Measurements from ENCODE around the gene KIAA0319L. TPM values are rescaled to one million over a fixed set of nuclear protein-coding genes. Genes with fewer than 3 reads are reported as not detected.

KIAA0319L gene
- total RNA-seq, 1 experiment from 2014 or later = 46.4 TPM

DNA sequence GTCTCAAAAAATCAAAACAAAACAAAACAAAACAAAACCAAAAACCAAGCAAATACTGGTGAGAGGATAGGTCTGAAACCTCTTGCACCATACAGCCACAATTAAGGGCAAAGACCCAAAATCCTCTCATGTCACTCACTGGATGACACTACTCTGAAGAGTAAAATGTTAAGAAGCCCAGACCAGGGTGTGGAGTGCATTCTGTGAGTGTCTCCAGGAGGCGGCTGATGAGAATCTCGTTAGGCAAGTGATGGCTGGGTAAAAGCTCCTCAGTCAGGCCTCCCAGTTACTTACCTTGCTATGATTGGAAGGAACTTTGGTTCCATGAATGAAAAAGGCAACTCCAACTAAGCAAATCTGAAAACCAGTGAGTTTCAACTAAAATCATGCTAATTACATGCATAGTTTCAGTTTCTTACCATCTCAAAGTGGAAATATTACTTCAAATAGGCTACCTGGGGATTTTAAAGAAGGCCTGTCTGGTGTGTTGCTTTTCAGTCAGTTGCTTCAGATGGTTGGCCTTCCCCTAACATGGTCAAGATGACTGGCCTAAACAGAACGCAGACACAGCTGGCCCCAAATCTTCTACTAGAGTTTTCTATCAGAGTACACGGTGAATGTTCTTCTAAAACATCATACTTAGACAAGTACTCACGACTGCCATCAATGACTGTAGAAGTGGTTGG, 95.1 kb downstream of the KIAA0319L start:
- Histone ChIP-seq H3K79me1 (ENCODE audit: insufficient read depth, low read depth, low read length, poor library complexity, severe bottlenecking) (no peaks in the 10 kb centered on the region), H3K9ac (ENCODE audit: extremely low read depth, insufficient read length, low read length) (no peak overlapping the region), H3T11ph (ENCODE audit: low read length) (no peak overlapping the region), H3K4me1 (ENCODE audit: insufficient read depth, low read length) (no peaks in the 10 kb centered on the region), H3K9me3 (ENCODE audit: control insufficient read depth, low read depth, low read length) (peaks cover 12% of the 10 kb centered on the region), H3K18ac (ENCODE audit: insufficient read length, low read depth, low read length) (no peak overlapping the region), H3K79me2 (ENCODE audit: insufficient read depth, low read length) (no peaks in the 10 kb centered on the region), H3K4me2 (ENCODE audit: insufficient read depth, insufficient read length, low read length) (no peak overlapping the region), H2BK20ac (ENCODE audit: low read depth, low read length, poor library complexity, severe bottlenecking) (no peak overlapping the region), H3K27me3 (ENCODE audit: insufficient read depth, low read length) (no peaks in the 10 kb centered on the region), H3K14ac (ENCODE audit: insufficient read depth, low read length) (no peak overlapping the region), H2BK15ac (ENCODE audit: low read depth, low read length) (no peak overlapping the region), H4K20me1 (ENCODE audit: control insufficient read depth, insufficient read depth, insufficient read length) (no peaks in the 10 kb centered on the region), H3K4ac (ENCODE audit: low read depth, low read length) (no peak overlapping the region), H4K5ac (ENCODE audit: insufficient read length, low read depth, low read length) (no peak overlapping the region), H2BK12ac (ENCODE audit: insufficient read length, low read depth, low read length) (no peak overlapping the region), H2BK120ac (ENCODE audit: low read depth, low read length, poor library complexity, severe bottlenecking) (no peak overlapping the region), H3K23ac (ENCODE audit: insufficient read length, low read depth, low read length) (no peak overlapping the region), H2AK5ac (ENCODE audit: insufficient read length, low read length) (no peak overlapping the region), H2AFZ (ENCODE audit: low read length) (no peak overlapping the region), H3K23me2 (ENCODE audit: insufficient read length, low read depth, low read length, poor library complexity, severe bottlenecking) (no peaks in the 10 kb centered on the region), H4K8ac (replicated peaks; ENCODE audit: insufficient read length, low read depth, low read length) (no peak overlapping the region), H2BK5ac (ENCODE audit: insufficient read length, low read length) (no peak overlapping the region), H3K27ac (ENCODE audit: insufficient read length, low read depth, low read length) (no peak overlapping the region), H4K91ac (ENCODE audit: insufficient read length, low read depth, low read length) (no peak overlapping the region), H3K56ac (ENCODE audit: insufficient read length, low read depth, low read length) (no peak overlapping the region)
- TF ChIP-seq, protein P1, sequence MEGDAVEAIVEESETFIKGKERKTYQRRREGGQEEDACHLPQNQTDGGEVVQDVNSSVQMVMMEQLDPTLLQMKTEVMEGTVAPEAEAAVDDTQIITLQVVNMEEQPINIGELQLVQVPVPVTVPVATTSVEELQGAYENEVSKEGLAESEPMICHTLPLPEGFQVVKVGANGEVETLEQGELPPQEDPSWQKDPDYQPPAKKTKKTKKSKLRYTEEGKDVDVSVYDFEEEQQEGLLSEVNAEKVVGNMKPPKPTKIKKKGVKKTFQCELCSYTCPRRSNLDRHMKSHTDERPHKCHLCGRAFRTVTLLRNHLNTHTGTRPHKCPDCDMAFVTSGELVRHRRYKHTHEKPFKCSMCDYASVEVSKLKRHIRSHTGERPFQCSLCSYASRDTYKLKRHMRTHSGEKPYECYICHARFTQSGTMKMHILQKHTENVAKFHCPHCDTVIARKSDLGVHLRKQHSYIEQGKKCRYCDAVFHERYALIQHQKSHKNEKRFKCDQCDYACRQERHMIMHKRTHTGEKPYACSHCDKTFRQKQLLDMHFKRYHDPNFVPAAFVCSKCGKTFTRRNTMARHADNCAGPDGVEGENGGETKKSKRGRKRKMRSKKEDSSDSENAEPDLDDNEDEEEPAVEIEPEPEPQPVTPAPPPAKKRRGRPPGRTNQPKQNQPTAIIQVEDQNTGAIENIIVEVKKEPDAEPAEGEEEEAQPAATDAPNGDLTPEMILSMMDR (conservative IDR thresholded peaks at IDR 0.05) = no peak
- H3K27ac Mint-ChIP-seq = peak overlapping the region in 1 of 3 experiments; percentile 34; a peak in 2 of 7 replicates
- WGBS (ENCODE audit: extremely low coverage, insufficient read length, low lambda C conversion rate) = no CpG with 5 or more reads among the region's 5 CpGs
- peaks cover 47 to 69% (median 65%) of the 10 kb centered on the region in 3 experiments for H3K36me3 Mint-ChIP-seq (ENCODE audit: insufficient read depth in 1 of 3, low read depth in 3 of 3)
- H3K9me3 Mint-ChIP-seq = peaks cover 27 to 29% of the 10 kb centered on the region in 2 experiments
- H3K27me3 Mint-ChIP-seq (ENCODE audit: low read depth) = no peaks in the 10 kb centered on the region
- no peak for DNase-seq
- H3K4me1 Mint-ChIP-seq = no peaks in the 10 kb centered on the region
- H3K4me3 Mint-ChIP-seq = no peak overlapping the region

Data from H9 (cell line).